Prostate gland (tissue), 2 donors: ENCODE results near the gene BPIFB1.

Source experiments
- POLR2A ChIP-seq: fragments of 450-650 bp; IDR thresholded peaks from one replicate; pipeline ENCODE4 v1.6.1; 2016; ENCODE audit warnings: antibody characterized with exemption, mild to moderate bottlenecking
- POLR2AphosphoS5 ChIP-seq: sonication (generic); formaldehyde crosslinking; IDR thresholded peaks from one replicate; pipeline ENCODE4 v1.6.1; 2017; ENCODE audit warnings: antibody characterized with exemption
- TF ChIP-seq, protein P1 (sequence below), 4 experiments: fragments of 200-600 bp in 2 of 4; fragments of 450-650 bp in 2 of 4; sonication (generic) in 2 of 4; IDR thresholded peaks; 1 replicate in 3 of 4; 2 replicates in 1 of 4; pipeline ENCODE4 v1.5.1; 2016 to 2019; ENCODE audit warnings: antibody characterized with exemption in 4 of 4, mild to moderate bottlenecking in 2 of 4, moderate library complexity in 2 of 4

GRCh38 chr20:33285861-33286495 is 3.0 kb downstream of the BPIFB1 start:
- TF ChIP-seq, protein P1, sequence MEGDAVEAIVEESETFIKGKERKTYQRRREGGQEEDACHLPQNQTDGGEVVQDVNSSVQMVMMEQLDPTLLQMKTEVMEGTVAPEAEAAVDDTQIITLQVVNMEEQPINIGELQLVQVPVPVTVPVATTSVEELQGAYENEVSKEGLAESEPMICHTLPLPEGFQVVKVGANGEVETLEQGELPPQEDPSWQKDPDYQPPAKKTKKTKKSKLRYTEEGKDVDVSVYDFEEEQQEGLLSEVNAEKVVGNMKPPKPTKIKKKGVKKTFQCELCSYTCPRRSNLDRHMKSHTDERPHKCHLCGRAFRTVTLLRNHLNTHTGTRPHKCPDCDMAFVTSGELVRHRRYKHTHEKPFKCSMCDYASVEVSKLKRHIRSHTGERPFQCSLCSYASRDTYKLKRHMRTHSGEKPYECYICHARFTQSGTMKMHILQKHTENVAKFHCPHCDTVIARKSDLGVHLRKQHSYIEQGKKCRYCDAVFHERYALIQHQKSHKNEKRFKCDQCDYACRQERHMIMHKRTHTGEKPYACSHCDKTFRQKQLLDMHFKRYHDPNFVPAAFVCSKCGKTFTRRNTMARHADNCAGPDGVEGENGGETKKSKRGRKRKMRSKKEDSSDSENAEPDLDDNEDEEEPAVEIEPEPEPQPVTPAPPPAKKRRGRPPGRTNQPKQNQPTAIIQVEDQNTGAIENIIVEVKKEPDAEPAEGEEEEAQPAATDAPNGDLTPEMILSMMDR (IDR thresholded peaks at IDR 0.05) = no peak
- no peak for TF ChIP-seq POLR2AphosphoS5
- TF ChIP-seq POLR2A = no peak
